GM18519 (cell line): ENCODE measurements around the gene STARD9.
"Not testable (repeated sequence)": the region's sequence is repeated elsewhere in the genome, so short reads cannot be mapped to it uniquely, and the experiment has no call there.

Experiments
- ATAC-seq: cut with Tn5 transposase; IDR thresholded peaks from one replicate; pipeline ENCODE4 v1.9.1; 2021; ENCODE audit warnings: mild to moderate bottlenecking, moderate library complexity; ENCODE audit not compliant: unreplicated experiment, low FRiP score

The STARD9 gene

DNA sequence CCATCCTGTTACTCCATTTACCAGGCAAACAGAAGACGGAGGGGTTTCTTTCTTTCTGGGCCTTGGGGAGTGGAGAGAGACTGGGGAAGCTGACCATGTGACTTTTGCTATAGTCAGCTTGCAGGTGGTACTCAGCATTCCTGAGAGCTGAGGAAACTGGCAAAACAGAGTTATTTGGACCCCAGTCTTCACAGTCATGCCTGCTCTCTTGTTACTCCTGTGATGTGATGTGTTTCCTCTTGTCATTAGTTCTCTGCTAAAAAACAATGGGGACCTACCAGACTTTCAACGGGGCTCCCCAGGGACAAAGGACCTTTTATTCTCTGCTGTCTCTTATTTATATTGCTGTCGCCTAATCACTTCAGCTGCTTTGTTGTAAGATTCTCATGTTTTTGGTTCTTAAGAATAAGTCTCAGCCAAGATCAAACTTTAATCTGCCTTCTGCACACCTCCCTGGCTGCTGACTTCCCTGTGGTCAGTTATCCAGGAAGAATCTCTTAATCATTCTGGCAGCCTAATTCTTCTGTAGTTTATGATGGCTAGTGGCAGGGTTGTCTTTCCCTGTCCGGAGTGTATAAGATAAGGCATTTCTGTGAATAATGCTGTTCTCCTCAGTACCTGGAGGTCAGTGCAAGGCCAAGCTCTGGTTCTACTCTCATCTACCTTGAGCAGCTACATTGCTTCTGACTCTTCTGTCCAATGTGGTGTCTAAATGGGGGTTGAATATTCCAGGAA, 8.8 kb downstream of the STARD9 start:
- no peak for ATAC-seq

DNA sequence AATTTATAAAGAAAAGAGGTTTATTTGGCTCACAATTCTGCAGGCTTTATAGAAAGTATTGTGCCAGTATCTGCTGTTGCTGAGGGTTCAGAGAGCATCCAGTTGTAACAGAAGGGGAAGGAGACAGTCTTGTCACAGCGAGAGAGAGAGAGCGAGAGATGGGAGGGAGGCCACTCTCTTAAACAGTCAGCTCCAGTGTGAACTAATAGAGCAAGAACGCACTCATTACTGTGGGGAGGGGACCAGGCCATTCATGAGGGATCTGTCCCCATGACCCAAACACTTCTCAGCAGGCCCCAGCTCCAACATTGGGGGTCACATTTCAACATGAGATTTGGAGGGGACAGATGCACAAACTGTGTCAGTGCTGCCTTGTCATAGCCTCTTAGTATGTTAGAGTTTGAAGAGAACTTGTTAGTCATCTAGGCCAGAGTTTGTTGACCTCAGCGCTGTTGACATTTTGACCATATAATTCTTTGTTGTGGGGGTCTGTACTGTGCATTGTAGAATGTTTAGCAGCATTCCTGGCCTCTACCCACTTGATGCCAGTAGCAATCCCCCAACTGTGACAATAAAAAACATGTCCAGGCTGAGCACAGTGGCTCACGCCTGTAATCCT, 15.3 kb downstream of the STARD9 start:
- ATAC-seq, result no peak

- ATAC-seq, result no peak
Measured at GRCh38 chr15:42591238-42591934, 16.0 kb downstream of the STARD9 start.

GRCh38 chr15:42592716-42593115, 17.3 kb downstream of the STARD9 start:
- no peak for ATAC-seq

DNA sequence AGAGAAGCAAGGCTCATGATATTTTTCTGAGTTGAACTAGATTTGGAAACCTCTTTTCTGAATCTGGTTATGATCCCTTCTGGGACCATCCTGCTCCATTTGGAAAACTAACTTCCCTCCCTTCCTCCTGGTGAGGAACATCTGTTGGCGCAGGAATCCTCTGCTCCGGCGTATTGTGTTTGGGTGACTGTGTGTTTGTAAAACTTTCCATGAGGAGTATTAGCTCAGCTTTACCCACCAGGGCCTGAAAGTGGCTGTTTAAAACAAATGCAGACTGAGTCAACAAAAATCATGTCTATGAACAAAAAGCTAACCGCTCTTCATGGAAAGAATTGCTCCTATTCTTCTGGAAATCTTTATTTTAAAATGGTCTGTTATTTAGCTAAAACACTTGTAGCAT, 17.7 kb downstream of the STARD9 start:
- ATAC-seq, result no peak

- no peak for ATAC-seq
Measured at GRCh38 chr15:42594095-42594494, 18.7 kb downstream of the STARD9 start.

GRCh38 chr15:42595626-42596240, 20.3 kb downstream of the STARD9 start:
- ATAC-seq, result no peak

DNA sequence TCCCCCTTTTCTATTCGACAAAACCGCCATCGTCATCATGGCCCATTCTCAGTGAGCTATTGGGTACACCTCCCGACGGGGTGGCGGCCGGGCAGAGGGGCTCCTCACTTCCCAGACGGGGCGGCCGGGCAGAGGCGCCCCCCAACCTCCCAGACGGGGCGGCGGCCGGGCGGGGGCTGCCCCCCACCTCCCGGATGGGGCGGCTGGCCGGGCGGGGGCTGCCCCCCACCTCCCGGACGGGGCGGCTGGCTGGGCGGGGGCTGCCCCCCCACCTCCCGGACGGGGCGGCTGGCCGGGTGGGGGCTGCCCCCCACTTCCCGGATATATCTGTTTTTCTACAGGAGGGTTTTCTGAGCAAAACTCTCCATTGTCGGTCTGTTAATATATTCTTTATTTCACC, 25.9 kb downstream of the STARD9 start:
- not testable (repeated sequence) for ATAC-seq

DNA sequence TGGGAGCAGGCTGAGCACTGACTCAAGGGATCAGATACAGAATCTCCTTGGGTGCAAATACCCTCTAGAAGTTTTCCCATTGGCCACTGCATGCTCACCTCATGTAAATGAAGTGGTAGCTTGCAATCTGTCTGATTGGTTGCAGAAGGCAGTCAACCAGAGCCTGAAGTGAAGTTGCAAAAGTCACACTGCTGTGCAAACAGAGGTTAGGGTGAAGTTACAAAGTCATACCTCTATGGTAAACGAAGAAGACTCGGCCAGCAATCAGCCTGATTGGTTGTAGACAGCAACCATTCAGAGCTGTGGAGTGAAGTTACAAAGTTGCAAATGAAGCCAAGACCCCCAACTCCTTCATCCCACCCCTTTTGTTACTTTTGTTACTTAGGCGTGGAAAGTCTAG, 27.1 kb downstream of the STARD9 start:
- ATAC-seq, result no peak

DNA sequence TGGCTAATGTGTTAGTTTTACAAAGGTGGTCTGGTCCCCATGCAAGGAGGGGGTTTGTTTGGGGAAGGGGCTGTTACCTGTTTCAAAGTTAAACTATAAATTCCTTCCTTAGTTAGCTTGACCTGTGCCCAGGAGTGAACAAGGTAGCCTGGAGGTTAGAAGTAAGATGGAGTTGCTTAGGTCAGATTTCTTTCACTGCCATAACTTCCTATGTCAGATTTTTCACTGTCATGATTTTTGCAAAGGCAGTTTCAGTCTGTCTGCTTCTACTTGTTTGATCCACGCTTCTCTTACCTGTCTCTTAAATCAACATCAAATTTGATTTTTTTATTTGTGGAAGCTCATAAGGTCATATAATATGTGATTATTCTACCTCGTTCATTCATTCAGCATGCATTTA, 28.6 kb downstream of the STARD9 start:
- ATAC-seq, result no peak

- ATAC-seq, result no peak
Measured at GRCh38 chr15:42604894-42605744, 29.7 kb downstream of the STARD9 start.

- no peak for ATAC-seq
Measured at GRCh38 chr15:42605796-42606195, 30.4 kb downstream of the STARD9 start.

DNA sequence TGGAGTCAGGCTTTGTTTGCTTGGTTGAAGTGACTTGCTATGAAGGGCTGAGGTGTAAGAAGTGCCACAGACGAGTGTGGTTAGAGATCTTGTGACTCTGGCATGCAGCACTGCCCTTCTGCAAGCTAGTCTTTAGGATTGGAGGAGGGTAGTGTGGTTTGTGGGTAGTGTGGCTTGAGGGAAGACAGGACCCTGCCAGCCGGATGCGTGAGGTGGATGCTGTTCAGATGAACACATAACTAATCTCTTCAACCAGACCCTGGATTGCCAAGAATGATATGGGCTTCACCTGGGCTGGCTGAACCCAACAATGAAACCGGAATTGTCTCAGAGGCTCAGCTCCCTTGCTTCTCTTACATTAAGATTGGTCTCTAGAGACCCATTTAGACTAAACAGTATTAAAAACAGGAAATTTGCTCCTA, 32.7 kb downstream of the STARD9 start:
- no peak for ATAC-seq

GRCh38 chr15:42608752-42609488, 33.5 kb downstream of the STARD9 start:
- ATAC-seq, result no peak

DNA sequence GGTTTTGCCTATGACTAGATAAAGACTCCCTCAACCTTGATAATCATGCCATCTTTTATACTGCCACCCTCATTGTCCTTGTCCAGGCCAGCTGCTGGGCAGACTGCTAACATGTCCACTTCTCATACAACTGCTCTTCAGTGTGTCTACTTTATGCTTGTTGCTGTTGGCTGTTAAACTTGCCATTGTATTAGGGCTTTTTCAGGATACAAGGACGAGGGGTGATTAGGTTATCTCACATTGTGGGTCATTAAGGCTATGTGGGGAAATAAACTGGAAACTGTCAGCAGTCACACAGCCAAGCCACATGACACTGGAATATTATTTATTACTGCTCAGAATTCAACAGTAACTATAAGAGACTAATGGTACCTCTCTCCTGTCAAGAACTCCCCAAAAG, 36.1 kb downstream of the STARD9 start:
- no peak for ATAC-seq

DNA sequence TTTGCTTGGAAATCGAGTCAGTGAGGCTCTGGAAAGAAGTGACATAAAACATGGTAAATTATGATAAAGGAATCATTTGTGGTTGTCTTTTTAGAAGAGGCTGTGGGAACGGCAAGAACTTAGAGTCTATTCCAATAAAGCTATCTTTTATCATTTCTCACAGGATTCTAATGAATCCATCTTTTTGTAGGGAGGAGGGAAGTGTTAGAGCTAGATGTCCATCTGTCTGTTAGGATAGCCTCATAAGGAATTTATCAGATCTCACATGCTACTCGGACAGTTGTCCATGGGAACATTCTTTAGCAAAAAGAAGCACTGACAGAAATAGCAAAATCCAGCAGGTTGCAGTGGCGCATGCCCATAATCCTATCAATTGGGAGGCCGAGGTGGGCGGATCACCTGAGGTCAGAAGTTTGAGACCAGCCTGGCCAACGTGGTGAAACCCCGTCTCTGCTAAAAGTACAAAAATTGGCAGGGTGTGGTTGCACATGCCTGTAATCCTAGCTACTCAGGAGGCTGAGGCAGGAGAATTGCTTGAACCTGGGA, 37.0 kb downstream of the STARD9 start:
- no peak for ATAC-seq

DNA sequence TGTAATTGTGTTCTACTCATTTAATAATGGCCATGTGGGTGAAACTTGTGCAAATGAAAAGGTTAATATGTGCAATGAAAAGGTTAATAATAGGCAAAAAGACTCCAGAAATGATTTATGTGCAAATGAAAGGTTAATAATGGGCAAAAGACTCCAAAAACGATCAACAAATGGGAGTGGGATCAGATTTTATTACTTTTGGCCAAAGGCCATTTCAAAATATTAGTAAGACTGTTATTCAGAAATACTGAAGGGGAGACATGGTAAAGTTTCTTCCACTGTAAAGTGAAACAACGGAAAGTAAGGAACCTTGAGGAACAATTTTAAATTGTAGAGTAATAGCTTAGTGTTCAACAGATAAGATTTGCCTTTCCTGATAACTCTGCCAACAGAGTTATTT, 40.7 kb downstream of the STARD9 start:
- ATAC-seq, result no peak

GRCh38 chr15:42619656-42620371, 44.4 kb downstream of the STARD9 start:
- ATAC-seq, result no peak

DNA sequence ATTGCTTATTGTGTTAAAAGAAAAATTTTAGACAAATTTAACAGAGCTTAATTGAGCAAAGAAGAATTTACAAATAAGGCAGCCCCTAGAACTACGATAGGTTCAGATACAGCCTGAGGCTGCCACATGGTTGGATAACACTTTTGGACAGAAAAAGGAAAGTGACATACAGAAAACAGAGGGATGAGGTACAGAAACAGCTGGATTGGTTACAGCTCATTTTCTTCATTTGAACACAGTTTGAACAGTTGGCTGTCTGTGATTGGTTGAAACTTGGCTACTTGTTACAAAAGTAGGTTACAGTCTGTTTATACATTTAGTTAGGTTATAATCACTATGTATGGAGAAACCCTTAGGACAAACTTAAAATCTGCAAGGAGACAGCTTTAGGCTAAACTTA, 46.0 kb downstream of the STARD9 start:
- ATAC-seq, result no peak
